Activated naive CD4-positive, alpha-beta T cell treated with anti-CD3 and anti-CD28 coated beads, Interleukin-2, amount 10 ng/mL, durations not matched to agents 7 days and 5 days (primary cell): Measurements from ENCODE around the gene ESR2.

ENCODE experiments used
- CTCF ChIA-PET: fragments of 350-600 bp; sonication (Branson Sonifier 250); formaldehyde crosslinking; loops from one replicate; lab custom pipeline; 2021; ENCODE audit warnings: antibody characterized with exemption; lab: Charles Lee
- DNase-seq: peaks from one replicate; pipeline ENCODE4 v3.0.0-alpha.2; 2020
- H3K27ac Mint-ChIP-seq: one replicate; pipeline ENCODE4 v1.8.0; 2021; ENCODE audit warnings: mild to moderate bottlenecking, moderate library complexity, mixed read lengths
- H3K27me3 Mint-ChIP-seq: one replicate; pipeline ENCODE4 v1.8.0; 2021; ENCODE audit warnings: mild to moderate bottlenecking, mixed read lengths
- H3K36me3 Mint-ChIP-seq: one replicate; pipeline ENCODE4 v1.8.0; 2021; ENCODE audit warnings: mixed read lengths
- H3K4me1 Mint-ChIP-seq: one replicate; pipeline ENCODE4 v1.8.0; 2021; ENCODE audit warnings: mixed read lengths
- H3K4me3 Mint-ChIP-seq: one replicate; pipeline ENCODE4 v1.8.0; 2021; ENCODE audit warnings: mild to moderate bottlenecking, moderate library complexity, mixed read lengths
- H3K9me3 Mint-ChIP-seq: one replicate; pipeline ENCODE4 v1.8.0; 2021; ENCODE audit warnings: mixed read lengths

The ESR2 gene

DNA sequence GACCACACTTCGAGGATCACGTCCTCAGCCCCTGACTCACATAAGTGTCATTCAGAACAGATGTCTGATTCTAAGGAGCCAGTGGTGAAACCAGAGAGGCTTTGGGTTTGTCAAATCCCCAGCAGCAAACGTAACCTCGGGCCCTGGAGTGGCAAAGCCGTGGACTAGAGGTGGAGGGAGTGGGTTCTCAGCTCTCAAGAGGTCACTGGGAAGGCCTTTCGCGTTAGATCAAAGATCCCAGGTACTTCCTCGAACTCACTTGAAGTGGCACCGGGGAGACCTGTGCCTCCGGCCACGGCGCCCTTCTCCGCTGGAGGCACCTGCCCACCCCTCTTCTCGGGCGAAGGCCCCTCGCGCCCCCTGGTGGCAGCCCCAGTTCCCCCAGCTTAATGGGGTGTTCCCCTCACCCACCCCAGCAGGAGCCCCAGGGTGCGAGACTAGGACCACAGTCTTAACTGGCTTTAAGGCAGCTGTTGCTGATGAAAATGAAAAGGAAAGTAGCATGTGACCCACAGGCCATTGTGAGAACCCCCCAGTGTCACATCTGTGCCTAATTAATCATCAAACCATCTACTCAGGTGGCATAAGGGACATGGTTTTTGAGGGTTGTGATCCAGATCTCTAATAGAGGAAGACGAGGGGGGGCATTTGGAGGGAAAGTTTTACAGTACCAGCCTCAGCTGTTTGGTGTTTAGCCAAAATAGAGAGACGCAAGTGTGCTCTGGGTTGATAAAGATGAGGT is 672 bp upstream of the ESR2 start:
- DNase-seq: peak; percentile 91
- Mint-ChIP-seq H3K4me3 (peak overlapping the region; percentile 62), H3K4me1 (peaks cover 26% of the 10 kb centered on the region), H3K9me3 (no peaks in the 10 kb centered on the region), H3K36me3 (no peaks in the 10 kb centered on the region), H3K27me3 (peaks cover 41% of the 10 kb centered on the region), H3K27ac (peak overlapping the region; percentile 28)
- CTCF ChIA-PET: interaction anchor here (0.6 to 3.9 kb wide), 21 partner anchors 9 to 572 kb away, joined by 3 to 29 read pairs (median 6); no protein-coding TSS in a partner anchor

DNA sequence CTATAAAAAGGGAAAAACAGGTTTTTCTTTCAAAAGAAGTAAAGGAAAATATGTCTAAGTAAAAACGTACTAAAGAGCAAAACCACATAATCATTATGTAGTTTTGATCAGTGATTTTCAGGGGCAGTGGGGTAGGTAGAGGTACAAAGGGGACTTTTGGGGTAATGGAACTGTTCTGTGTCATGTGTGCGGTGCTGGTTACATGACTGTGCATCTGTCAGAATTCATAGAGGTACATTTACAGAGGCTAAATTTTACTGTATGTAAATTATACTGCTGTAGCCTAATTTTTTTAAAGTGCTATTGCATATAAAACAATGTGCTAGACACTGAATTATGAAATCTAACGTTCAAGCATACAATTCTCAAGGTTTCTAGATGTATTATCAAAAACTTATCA is 2.0 kb downstream of the ESR2 start:
- peaks cover 26% of the 10 kb centered on the region for H3K4me1 Mint-ChIP-seq
- H3K4me3 Mint-ChIP-seq: no peak overlapping the region
- H3K36me3 Mint-ChIP-seq: no peaks in the 10 kb centered on the region
- no peak for DNase-seq
- peaks cover 30% of the 10 kb centered on the region for H3K27me3 Mint-ChIP-seq
- no peaks in the 10 kb centered on the region for H3K9me3 Mint-ChIP-seq
- CTCF ChIA-PET: no interaction called here
- H3K27ac Mint-ChIP-seq: no peak overlapping the region

DNA sequence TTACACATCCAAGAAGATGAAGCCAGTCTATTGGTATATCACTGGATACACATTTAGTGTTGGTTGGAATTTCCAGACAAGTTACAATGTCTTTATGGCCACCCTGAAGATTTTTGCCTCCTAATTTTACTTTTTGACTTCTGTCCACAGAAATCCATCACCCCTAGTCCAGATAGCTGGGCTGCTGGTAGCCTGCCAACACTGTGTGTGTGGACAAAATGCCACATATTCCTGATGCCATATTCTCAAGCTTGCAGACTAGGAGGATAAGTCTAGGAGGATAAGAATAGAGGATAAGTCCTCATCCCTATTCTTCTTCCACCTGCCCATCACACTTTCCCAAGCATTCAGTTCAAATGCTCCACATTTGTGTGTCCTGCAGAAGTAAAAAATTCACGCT is 4.6 kb downstream of the ESR2 start:
- Mint-ChIP-seq H3K9me3 (no peaks in the 10 kb centered on the region), H3K27me3 (peaks cover 22% of the 10 kb centered on the region), H3K4me1 (peaks cover 14% of the 10 kb centered on the region), H3K4me3 (no peak overlapping the region), H3K27ac (no peak overlapping the region), H3K36me3 (no peaks in the 10 kb centered on the region)
- CTCF ChIA-PET: interaction anchor here (0.6 to 1.4 kb wide), 4 partner anchors 14 to 491 kb away, joined by 3 read pairs; no protein-coding TSS in a partner anchor
- no peak for DNase-seq

- no peaks in the 10 kb centered on the region for H3K9me3 Mint-ChIP-seq
- CTCF ChIA-PET: interaction anchor here (1.0 kb wide), 1 partner anchor 13 kb away, joined by 3 read pairs; no protein-coding TSS in a partner anchor
- H3K4me1 Mint-ChIP-seq: peaks cover 18% of the 10 kb centered on the region
- no peak overlapping the region for H3K4me3 Mint-ChIP-seq
- no peaks in the 10 kb centered on the region for H3K27me3 Mint-ChIP-seq
- no peaks in the 10 kb centered on the region for H3K36me3 Mint-ChIP-seq
- no peak for DNase-seq
- H3K27ac Mint-ChIP-seq: peak overlapping the region; percentile 56
These were observed 12.4 kb downstream of the ESR2 start for GRCh38 chr14:64281805-64282204.

DNA sequence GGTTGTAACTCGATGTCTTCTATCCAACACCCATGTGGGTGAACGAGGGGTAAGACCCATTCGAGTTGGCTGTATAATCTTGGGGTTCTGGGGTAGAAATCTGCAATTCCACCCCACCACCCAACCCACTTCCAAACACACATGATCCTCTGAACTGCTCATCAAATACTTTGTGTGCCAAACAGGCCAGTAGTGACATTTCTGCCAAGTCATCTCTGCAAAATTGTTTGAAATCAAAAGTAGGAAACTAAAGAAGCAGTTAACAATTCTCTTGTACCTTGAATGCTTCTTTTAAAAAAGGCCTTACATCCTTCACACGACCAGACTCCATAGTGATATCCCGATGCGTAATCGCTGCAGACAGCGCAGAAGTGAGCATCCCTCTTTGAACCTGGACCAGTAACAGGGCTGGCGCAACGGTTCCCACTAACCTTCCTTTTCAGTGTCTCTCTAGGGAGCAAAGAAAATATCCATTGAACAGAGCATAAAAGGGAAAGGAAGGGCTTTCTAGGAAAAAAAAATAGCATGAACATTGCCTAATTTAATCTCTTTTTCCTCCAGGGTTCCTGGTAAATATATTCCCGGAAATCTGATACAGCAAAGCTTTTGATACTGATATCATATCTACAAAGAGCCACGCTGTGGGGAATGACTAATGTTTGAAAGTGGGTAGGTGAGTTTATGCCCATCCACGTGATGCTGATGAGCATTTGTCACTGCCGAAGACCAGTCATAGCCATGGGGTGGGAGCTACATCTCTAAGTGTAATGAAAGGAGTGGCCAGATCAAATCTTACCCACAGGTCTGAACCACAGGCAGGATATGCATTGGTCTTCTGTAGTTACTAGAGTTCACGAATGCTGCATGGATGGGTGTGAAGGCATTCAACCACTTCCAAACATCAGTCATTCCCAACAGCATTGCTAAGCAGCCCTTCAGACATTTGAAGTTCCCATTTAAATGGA is 14.2 kb downstream of the ESR2 start:
- CTCF ChIA-PET: no interaction called here
- no peak for DNase-seq
- no peak overlapping the region for H3K4me3 Mint-ChIP-seq

GRCh38 chr14:64278458-64278857 is 15.7 kb downstream of the ESR2 start:
- H3K27ac Mint-ChIP-seq: no peak overlapping the region
- DNase-seq: no peak
- peaks cover 11% of the 10 kb centered on the region for H3K27me3 Mint-ChIP-seq
- peaks cover 18% of the 10 kb centered on the region for H3K4me1 Mint-ChIP-seq
- CTCF ChIA-PET: no interaction called here
- H3K4me3 Mint-ChIP-seq: no peak overlapping the region
- no peaks in the 10 kb centered on the region for H3K36me3 Mint-ChIP-seq
- no peaks in the 10 kb centered on the region for H3K9me3 Mint-ChIP-seq

More for the DNA sequence above, 14.2 kb downstream of the ESR2 start:
- Mint-ChIP-seq H3K9me3 (no peaks in the 10 kb centered on the region), H3K27me3 (no peaks in the 10 kb centered on the region), H3K4me1 (peaks cover 18% of the 10 kb centered on the region), H3K27ac (no peak overlapping the region), H3K36me3 (no peaks in the 10 kb centered on the region)

- Mint-ChIP-seq H3K9me3 (peaks cover 1% of the 10 kb centered on the region), H3K27ac (no peak overlapping the region), H3K4me3 (no peak overlapping the region), H3K4me1 (peaks cover 10% of the 10 kb centered on the region), H3K27me3 (peaks cover 15% of the 10 kb centered on the region), H3K36me3 (no peaks in the 10 kb centered on the region)
- CTCF ChIA-PET: interaction anchor here (0.9 to 1.7 kb wide), 2 partner anchors 31 to 262 kb away, joined by 3 to 4 read pairs; no protein-coding TSS in a partner anchor
- no peak for DNase-seq
These were observed 22.2 kb downstream of the ESR2 start for GRCh38 chr14:64272019-64272418.

- peaks cover 2% of the 10 kb centered on the region for H3K36me3 Mint-ChIP-seq
- CTCF ChIA-PET: interaction anchor here (1.6 kb wide), 1 partner anchor 29 kb away, joined by 8 read pairs; the partner anchor contains the start of gene ESR2
- no peak overlapping the region for H3K4me3 Mint-ChIP-seq
- no peak for DNase-seq
- H3K27ac Mint-ChIP-seq: peak overlapping the region; percentile 78
- H3K9me3 Mint-ChIP-seq: peaks cover 1% of the 10 kb centered on the region
- H3K27me3 Mint-ChIP-seq: peaks cover 3% of the 10 kb centered on the region
- H3K4me1 Mint-ChIP-seq: peaks cover 26% of the 10 kb centered on the region
These were observed 27.9 kb downstream of the ESR2 start for GRCh38 chr14:64266239-64266638.

- H3K36me3 Mint-ChIP-seq: peaks cover 2% of the 10 kb centered on the region
- CTCF ChIA-PET: interaction anchor here (1.5 kb wide), 1 partner anchor 29 kb away, joined by 6 read pairs; the partner anchor contains the start of gene ESR2
- no peaks in the 10 kb centered on the region for H3K27me3 Mint-ChIP-seq
- no peak for DNase-seq
- H3K9me3 Mint-ChIP-seq: peaks cover 1% of the 10 kb centered on the region
- peaks cover 26% of the 10 kb centered on the region for H3K4me1 Mint-ChIP-seq
- no peak overlapping the region for H3K27ac Mint-ChIP-seq
- H3K4me3 Mint-ChIP-seq: no peak overlapping the region
These were observed 28.9 kb downstream of the ESR2 start for GRCh38 chr14:64265222-64265621.

GRCh38 chr14:64260418-64260817 is 33.8 kb downstream of the ESR2 start:
- Mint-ChIP-seq H3K4me1 (no peaks in the 10 kb centered on the region), H3K27me3 (peaks cover 4% of the 10 kb centered on the region), H3K9me3 (no peaks in the 10 kb centered on the region), H3K27ac (no peak overlapping the region), H3K4me3 (no peak overlapping the region), H3K36me3 (no peaks in the 10 kb centered on the region)
- CTCF ChIA-PET: no interaction called here
- DNase-seq: no peak

DNA sequence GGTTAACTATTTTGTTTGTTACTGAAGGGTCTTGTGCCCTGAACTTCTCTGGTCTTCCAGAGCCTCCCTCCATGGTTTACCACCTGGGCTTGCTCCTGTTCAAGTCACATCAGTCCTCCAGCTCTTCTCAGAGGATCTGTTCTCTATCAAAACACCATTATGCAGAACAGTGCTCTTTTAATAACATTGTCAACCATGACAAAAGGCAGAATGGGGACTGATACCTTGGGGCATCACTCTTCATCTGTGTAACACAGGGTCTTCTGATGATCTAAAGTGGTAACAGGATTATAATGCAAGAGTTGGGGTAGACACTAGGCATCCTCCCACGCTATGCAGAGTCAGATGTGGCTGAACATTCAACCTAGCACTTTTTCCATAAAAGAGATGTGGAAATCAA is 38.4 kb downstream of the ESR2 start:
- no peak overlapping the region for H3K4me3 Mint-ChIP-seq
- CTCF ChIA-PET: no interaction called here
- no peaks in the 10 kb centered on the region for H3K9me3 Mint-ChIP-seq
- no peaks in the 10 kb centered on the region for H3K36me3 Mint-ChIP-seq
- DNase-seq: no peak
- no peaks in the 10 kb centered on the region for H3K4me1 Mint-ChIP-seq
- no peak overlapping the region for H3K27ac Mint-ChIP-seq
- H3K27me3 Mint-ChIP-seq: peaks cover 5% of the 10 kb centered on the region

- no peaks in the 10 kb centered on the region for H3K4me1 Mint-ChIP-seq
- no peak for DNase-seq
- no peaks in the 10 kb centered on the region for H3K9me3 Mint-ChIP-seq
- H3K27me3 Mint-ChIP-seq: peaks cover 12% of the 10 kb centered on the region
- no peaks in the 10 kb centered on the region for H3K36me3 Mint-ChIP-seq
- H3K4me3 Mint-ChIP-seq: no peak overlapping the region
- H3K27ac Mint-ChIP-seq: no peak overlapping the region
- CTCF ChIA-PET: no interaction called here
These were observed 40.5 kb downstream of the ESR2 start for GRCh38 chr14:64253672-64254071.

DNA sequence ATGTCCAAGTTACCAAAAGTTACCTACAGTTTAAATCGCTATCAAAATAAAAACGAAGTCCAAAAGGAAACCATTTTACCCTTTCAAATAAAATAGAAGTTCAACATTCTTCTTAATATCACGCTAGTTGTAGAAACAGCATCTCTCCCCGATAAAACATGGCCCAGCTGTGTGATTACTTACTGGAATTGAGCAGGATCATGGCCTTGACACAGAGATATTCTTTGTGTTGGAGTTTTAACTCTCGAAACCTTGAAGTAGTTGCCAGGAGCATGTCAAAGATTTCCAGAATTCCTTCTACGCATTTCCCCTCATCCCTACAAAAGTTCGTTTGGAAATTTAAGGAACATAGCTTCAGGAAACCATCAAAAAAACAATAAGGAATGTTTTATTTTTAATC is 44.8 kb downstream of the ESR2 start:
- Mint-ChIP-seq H3K27me3 (peaks cover 16% of the 10 kb centered on the region), H3K36me3 (no peaks in the 10 kb centered on the region), H3K9me3 (no peaks in the 10 kb centered on the region), H3K4me1 (no peaks in the 10 kb centered on the region), H3K27ac (no peak overlapping the region), H3K4me3 (no peak overlapping the region)
- CTCF ChIA-PET: no interaction called here
- no peak for DNase-seq

GRCh38 chr14:64248689-64249088 is 45.5 kb downstream of the ESR2 start:
- peaks cover 18% of the 10 kb centered on the region for H3K27me3 Mint-ChIP-seq
- H3K27ac Mint-ChIP-seq: no peak overlapping the region
- CTCF ChIA-PET: no interaction called here
- DNase-seq: no peak
- H3K4me1 Mint-ChIP-seq: no peaks in the 10 kb centered on the region
- H3K4me3 Mint-ChIP-seq: no peak overlapping the region
- H3K9me3 Mint-ChIP-seq: no peaks in the 10 kb centered on the region
- H3K36me3 Mint-ChIP-seq: no peaks in the 10 kb centered on the region
